Measurements from ENCODE around the gene POSTN. TPM values are rescaled to one million over a fixed set of nuclear protein-coding genes. Genes with fewer than 3 reads are reported as not detected.
A peak's percentile ranks its signal among the peaks of the same experiment; 100 is the strongest.

POSTN gene
- total RNA-seq, 1 experiment from 2014 or later = 0.33 TPM

DNA sequence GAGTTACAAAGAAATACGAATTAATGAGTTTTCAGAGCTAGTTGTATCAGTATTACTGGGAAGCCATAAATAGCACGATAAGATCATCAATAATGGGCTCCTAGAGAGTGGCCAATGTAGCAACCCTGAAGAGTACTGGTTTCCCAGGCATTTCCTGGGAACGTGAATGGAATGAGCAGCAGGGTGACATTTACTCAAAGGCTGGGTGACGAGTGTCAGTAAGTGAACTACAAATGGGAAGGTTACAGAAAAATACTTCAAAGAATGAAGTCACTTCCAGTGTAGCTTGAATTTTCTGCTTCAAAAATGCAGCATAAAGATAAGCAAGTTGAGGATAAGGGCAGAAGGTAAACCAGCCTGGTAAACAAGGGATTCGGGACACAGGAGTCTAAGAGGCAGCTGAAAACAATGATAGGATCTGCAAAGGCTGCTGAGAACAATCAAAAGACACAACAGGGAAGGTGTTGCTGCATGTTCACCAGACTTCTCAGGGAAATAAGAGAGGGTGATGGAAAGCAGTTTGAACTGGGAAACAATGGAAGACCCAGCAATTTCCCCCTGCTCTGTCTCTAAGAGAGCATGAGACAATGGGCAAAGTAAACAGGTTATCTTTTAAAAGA lies 48.6 kb upstream of the POSTN start:
- no CpG with 5 or more reads among the region's 5 CpGs for WGBS (ENCODE audit: extremely low coverage, insufficient read length, low lambda C conversion rate)
- no peak overlapping the region for H3K9ac ChIP-seq (ENCODE audit: extremely low read depth, insufficient read length, low read length)
- no peak overlapping the region for H3K14ac ChIP-seq (ENCODE audit: insufficient read depth, low read length)
- no peak overlapping the region for H4K8ac ChIP-seq (replicated peaks; ENCODE audit: insufficient read length, low read depth, low read length)
- peak overlapping the region; percentile 23 for H3K27ac ChIP-seq (ENCODE audit: insufficient read length, low read depth, low read length)
- no peak overlapping the region for H2BK12ac ChIP-seq (ENCODE audit: insufficient read length, low read depth, low read length)
- no peak overlapping the region for H4K91ac ChIP-seq (ENCODE audit: insufficient read length, low read depth, low read length)
- H2BK120ac ChIP-seq (ENCODE audit: low read depth, low read length, poor library complexity, severe bottlenecking) = no peak overlapping the region
- H3K4me1 ChIP-seq (ENCODE audit: insufficient read depth, low read length) = peaks cover 5% of the 10 kb centered on the region
- H4K5ac ChIP-seq (ENCODE audit: insufficient read length, low read depth, low read length) = no peak overlapping the region
- Mint-ChIP-seq H3K4me1 (peaks cover 19 to 21% of the 10 kb centered on the region in 2 experiments), H3K4me3 (no peak overlapping the region), H3K9me3 (no peaks in the 10 kb centered on the region), H3K27ac (peak overlapping the region; percentile 0 to 86 (median 69); a peak in 4 of 7 replicates), H3K27me3 (ENCODE audit: low read depth) (no peaks in the 10 kb centered on the region), H3K36me3 (ENCODE audit: insufficient read depth in 1 of 3, low read depth in 3 of 3) (peaks cover 2 to 16% (median 4%) of the 10 kb centered on the region in 3 experiments; a peak in 6 of 7 replicates)
- H3K4ac ChIP-seq (ENCODE audit: low read depth, low read length) = no peak overlapping the region
- no peaks in the 10 kb centered on the region for H4K20me1 ChIP-seq (ENCODE audit: control insufficient read depth, insufficient read depth, insufficient read length)
- no peaks in the 10 kb centered on the region for H3K9me3 ChIP-seq (ENCODE audit: control insufficient read depth, low read depth, low read length)
- H3K23ac ChIP-seq (ENCODE audit: insufficient read length, low read depth, low read length) = no peak overlapping the region
- H3K23me2 ChIP-seq (ENCODE audit: insufficient read length, low read depth, low read length, poor library complexity, severe bottlenecking) = no peaks in the 10 kb centered on the region
- no peaks in the 10 kb centered on the region for H3K79me2 ChIP-seq (ENCODE audit: insufficient read depth, low read length)
- H3K79me1 ChIP-seq (ENCODE audit: insufficient read depth, low read depth, low read length, poor library complexity, severe bottlenecking) = no peaks in the 10 kb centered on the region
- no peak overlapping the region for H3T11ph ChIP-seq (ENCODE audit: low read length)
- no peak overlapping the region for H3K18ac ChIP-seq (ENCODE audit: insufficient read length, low read depth, low read length)
- H3K4me2 ChIP-seq (ENCODE audit: insufficient read depth, insufficient read length, low read length) = no peak overlapping the region
- no peak for DNase-seq
- no peak overlapping the region for H3K56ac ChIP-seq (ENCODE audit: insufficient read length, low read depth, low read length)
- H2BK15ac ChIP-seq (ENCODE audit: low read depth, low read length) = no peak overlapping the region
- H3K27me3 ChIP-seq (ENCODE audit: insufficient read depth, low read length) = no peaks in the 10 kb centered on the region
- H2BK20ac ChIP-seq (ENCODE audit: low read depth, low read length, poor library complexity, severe bottlenecking) = no peak overlapping the region
- no peak overlapping the region for H2AFZ ChIP-seq (ENCODE audit: low read length)
- no peak overlapping the region for H2AK5ac ChIP-seq (ENCODE audit: insufficient read length, low read length)
- H2BK5ac ChIP-seq (ENCODE audit: insufficient read length, low read length) = no peak overlapping the region
- TF ChIP-seq, protein P1, sequence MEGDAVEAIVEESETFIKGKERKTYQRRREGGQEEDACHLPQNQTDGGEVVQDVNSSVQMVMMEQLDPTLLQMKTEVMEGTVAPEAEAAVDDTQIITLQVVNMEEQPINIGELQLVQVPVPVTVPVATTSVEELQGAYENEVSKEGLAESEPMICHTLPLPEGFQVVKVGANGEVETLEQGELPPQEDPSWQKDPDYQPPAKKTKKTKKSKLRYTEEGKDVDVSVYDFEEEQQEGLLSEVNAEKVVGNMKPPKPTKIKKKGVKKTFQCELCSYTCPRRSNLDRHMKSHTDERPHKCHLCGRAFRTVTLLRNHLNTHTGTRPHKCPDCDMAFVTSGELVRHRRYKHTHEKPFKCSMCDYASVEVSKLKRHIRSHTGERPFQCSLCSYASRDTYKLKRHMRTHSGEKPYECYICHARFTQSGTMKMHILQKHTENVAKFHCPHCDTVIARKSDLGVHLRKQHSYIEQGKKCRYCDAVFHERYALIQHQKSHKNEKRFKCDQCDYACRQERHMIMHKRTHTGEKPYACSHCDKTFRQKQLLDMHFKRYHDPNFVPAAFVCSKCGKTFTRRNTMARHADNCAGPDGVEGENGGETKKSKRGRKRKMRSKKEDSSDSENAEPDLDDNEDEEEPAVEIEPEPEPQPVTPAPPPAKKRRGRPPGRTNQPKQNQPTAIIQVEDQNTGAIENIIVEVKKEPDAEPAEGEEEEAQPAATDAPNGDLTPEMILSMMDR (conservative IDR thresholded peaks at IDR 0.05) = no peak

All from H9 (cell line).